CD4-positive, alpha-beta T cell treated with Interleukin-17A for 1 hour (primary cell): ENCODE data around the gene RHEBL1.
"Not testable (repeated sequence)": the region's sequence is repeated elsewhere in the genome, so short reads cannot be mapped to it uniquely, and the experiment has no call there.

Source experiments
- DNase-seq: peaks from one replicate; pipeline ENCODE4 v3.0.0-alpha.2; 2020

Gene RHEBL1

GRCh38 chr12:49089821-49090773, 20.3 kb upstream of the RHEBL1 start:
- peak; percentile 28 for DNase-seq

GRCh38 chr12:49088932-49089330, 19.2 kb upstream of the RHEBL1 start:
- DNase-seq, result no peak

GRCh38 chr12:49088150-49088931, 18.6 kb upstream of the RHEBL1 start:
- DNase-seq, result peak; percentile 82

GRCh38 chr12:49086116-49086515, 16.3 kb upstream of the RHEBL1 start:
- DNase-seq, result no peak

GRCh38 chr12:49084438-49084837, 14.7 kb upstream of the RHEBL1 start:
- no peak for DNase-seq

GRCh38 chr12:49079793-49080192, 10.0 kb upstream of the RHEBL1 start:
- no peak for DNase-seq

- DNase-seq, result no peak
Measured at GRCh38 chr12:49070971-49071370, 1.2 kb upstream of the RHEBL1 start.

GRCh38 chr12:49068879-49069506, 786 bp downstream of the RHEBL1 start:
- no peak for DNase-seq

GRCh38 chr12:49066120-49066519, 3.7 kb downstream of the RHEBL1 start:
- no peak for DNase-seq

- DNase-seq, result no peak
Measured at GRCh38 chr12:49064767-49065152, 5.0 kb downstream of the RHEBL1 start.

GRCh38 chr12:49061916-49062315, 7.9 kb downstream of the RHEBL1 start:
- not testable (repeated sequence) for DNase-seq

GRCh38 chr12:49061157-49061650, 8.6 kb downstream of the RHEBL1 start:
- no peak for DNase-seq

GRCh38 chr12:49060237-49061156, 9.3 kb downstream of the RHEBL1 start, which contains the start of gene KMT2D:
Gene KMT2D, minus strand, starts transcription at chr12:49060794. Its CDS starts 5,470 bp downstream, at chr12:49055324.
- DNase-seq, result peak; percentile 91

GRCh38 chr12:49059299-49060171, 10.2 kb downstream of the RHEBL1 start:
- no peak for DNase-seq

- DNase-seq, result no peak
Measured at GRCh38 chr12:49059045-49059298, 10.8 kb downstream of the RHEBL1 start.

GRCh38 chr12:49058366-49059044, 11.3 kb downstream of the RHEBL1 start:
- no peak for DNase-seq

- no peak for DNase-seq
Measured at GRCh38 chr12:49057888-49058287, 11.9 kb downstream of the RHEBL1 start.

GRCh38 chr12:49055978-49056754, 13.6 kb downstream of the RHEBL1 start:
- peak; percentile 80 for DNase-seq

- DNase-seq, result no peak
Measured at GRCh38 chr12:49055092-49055491, 14.7 kb downstream of the RHEBL1 start.

GRCh38 chr12:49054524-49054923, 15.3 kb downstream of the RHEBL1 start:
- no peak for DNase-seq
